C4-2B (cell line): ENCODE measurements around the gene SLC3A2.
A peak's percentile ranks its signal among the peaks of the same experiment; 100 is the strongest.

ENCODE experiments used
- H3K27ac ChIP-seq: fragments of 450-650 bp; 2 replicates; pipeline ENCODE4 v1.5.1; 2017
- CTCF ChIP-seq: fragments of 450-650 bp; conservative IDR thresholded peaks from 2 replicates; pipeline ENCODE4 v1.5.1; 2017; ENCODE audit warnings: mild to moderate bottlenecking
- ZFX ChIP-seq: fragments of 450-650 bp; IDR thresholded peaks from 2 replicates; pipeline ENCODE4 v1.6.1; 2017

The SLC3A2 gene

GRCh38 chr11:62855571-62856332 lies 24.9 kb upstream of the SLC3A2 start:
- H3K27ac ChIP-seq, result peak overlapping the region; percentile 99
- TF ChIP-seq CTCF (no peak), ZFX (no peak)

- peak overlapping the region; percentile 99 for H3K27ac ChIP-seq
- TF ChIP-seq CTCF (no peak), ZFX (no peak)
Observed at GRCh38 chr11:62856333-62856895, 24.3 kb upstream of the SLC3A2 start.

- H3K27ac ChIP-seq, result peak overlapping the region; percentile 99
- TF ChIP-seq CTCF (no peak), ZFX (no peak)
Observed at GRCh38 chr11:62857541-62857982, 23.1 kb upstream of the SLC3A2 start.

- TF ChIP-seq CTCF (no peak), ZFX (no peak)
- peak overlapping the region; percentile 99 for H3K27ac ChIP-seq
Observed at GRCh38 chr11:62858201-62858600, 22.5 kb upstream of the SLC3A2 start.

- peak overlapping the region; percentile 99 for H3K27ac ChIP-seq
Observed at GRCh38 chr11:62859281-62859703, 21.4 kb upstream of the SLC3A2 start.

- TF ChIP-seq CTCF, result no peak
- TF ChIP-seq ZFX, result no peak
- peak overlapping the region; percentile 99 for H3K27ac ChIP-seq
Observed at GRCh38 chr11:62860835-62861563, 19.7 kb upstream of the SLC3A2 start.

- H3K27ac ChIP-seq, result peak overlapping the region; percentile 99
Observed at GRCh38 chr11:62861564-62862192, 19.0 kb upstream of the SLC3A2 start.

GRCh38 chr11:62863687-62864335 lies 16.9 kb upstream of the SLC3A2 start:
- H3K27ac ChIP-seq, result no peak overlapping the region
- TF ChIP-seq CTCF, result no peak
